ENCODE data around the gene OSM.
A peak's percentile ranks its signal among the peaks of the same experiment; 100 is the strongest.

Gene OSM

GRCh38 chr22:30224161-30224857 lies 42.3 kb downstream of the OSM start:
- H3K4me1 ChIP-seq (ENCODE audit: low read length) = peaks cover 42% of the 10 kb centered on the region
- H3K9me3 ChIP-seq (ENCODE audit: insufficient read depth, low read length) = no peaks in the 10 kb centered on the region
- H3K9ac ChIP-seq (ENCODE audit: low read length) = 0 out of 2 replicates have a peak overlapping the region, but pooled peaks have one; percentile 8
- H3K79me2 ChIP-seq (ENCODE audit: low read length) = no peaks in the 10 kb centered on the region
- no peak overlapping the region for H3K27ac ChIP-seq (ENCODE audit: low read length)
- H3K4me2 ChIP-seq (ENCODE audit: low read length) = peak overlapping the region; percentile 79
- no peaks in the 10 kb centered on the region for H3K36me3 ChIP-seq (replicated peaks; ENCODE audit: low read depth, low read length)
- H4K20me1 ChIP-seq (ENCODE audit: insufficient read depth, low read length) = no peaks in the 10 kb centered on the region
- TF ChIP-seq EZH2phosphoT487 (IDR thresholded peaks at IDR 0.05; ENCODE audit: low read depth) = no peak
- TF ChIP-seq CTCF (IDR thresholded peaks at IDR 0.05; ENCODE audit: low read depth, low read length) = peak; percentile 34; the same call in 1 of the 2 replicates
- peak overlapping the region; percentile 55 for H3K4me3 ChIP-seq (ENCODE audit: low read length)
- peaks cover 51% of the 10 kb centered on the region for H3K27me3 ChIP-seq (ENCODE audit: low read depth, low read length)
- no peak overlapping the region for H2AFZ ChIP-seq (ENCODE audit: low read depth, low read length)

DNA sequence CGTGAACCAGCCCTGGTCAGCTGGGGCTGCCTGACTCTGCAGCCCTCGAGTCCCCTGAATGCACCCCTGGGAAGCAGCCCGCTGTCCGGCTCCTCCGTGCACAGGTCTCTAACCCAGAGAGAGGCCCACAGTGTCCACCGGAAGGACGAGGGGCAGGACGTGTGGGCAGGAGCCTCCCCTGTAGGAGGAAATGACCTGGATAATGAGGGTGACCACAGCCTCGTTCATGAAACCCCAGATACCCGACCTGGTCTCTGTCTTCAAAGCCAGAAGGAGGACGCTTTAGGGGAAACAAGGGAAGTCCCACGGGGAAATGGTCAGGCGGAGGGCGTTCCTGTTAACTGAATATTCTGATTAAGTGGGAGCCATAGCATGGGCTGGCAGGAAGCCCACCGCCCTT lies 43.3 kb downstream of the OSM start:
- Histone ChIP-seq H3K36me3 (replicated peaks; ENCODE audit: low read depth, low read length) (no peaks in the 10 kb centered on the region), H2AFZ (ENCODE audit: low read depth, low read length) (no peak overlapping the region), H3K27ac (ENCODE audit: low read length) (no peak overlapping the region), H4K20me1 (ENCODE audit: insufficient read depth, low read length) (no peaks in the 10 kb centered on the region), H3K9me3 (ENCODE audit: insufficient read depth, low read length) (no peaks in the 10 kb centered on the region), H3K4me3 (ENCODE audit: low read length) (no peak overlapping the region), H3K27me3 (ENCODE audit: low read depth, low read length) (peaks cover 49% of the 10 kb centered on the region), H3K4me2 (ENCODE audit: low read length) (no peak overlapping the region), H3K9ac (ENCODE audit: low read length) (no peak overlapping the region), H3K79me2 (ENCODE audit: low read length) (no peaks in the 10 kb centered on the region), H3K4me1 (ENCODE audit: low read length) (peaks cover 42% of the 10 kb centered on the region)
- TF ChIP-seq CTCF (IDR thresholded peaks at IDR 0.05; ENCODE audit: low read depth, low read length) (no peak), EZH2phosphoT487 (IDR thresholded peaks at IDR 0.05; ENCODE audit: low read depth) (no peak)

GRCh38 chr22:30222321-30222720 lies 44.3 kb downstream of the OSM start:
- TF ChIP-seq EZH2phosphoT487 (IDR thresholded peaks at IDR 0.05; ENCODE audit: low read depth) (no peak), CTCF (IDR thresholded peaks at IDR 0.05; ENCODE audit: low read depth, low read length) (no peak)
- no peaks in the 10 kb centered on the region for H3K9me3 ChIP-seq (ENCODE audit: insufficient read depth, low read length)
- no peaks in the 10 kb centered on the region for H3K79me2 ChIP-seq (ENCODE audit: low read length)
- H3K36me3 ChIP-seq (replicated peaks; ENCODE audit: low read depth, low read length) = no peaks in the 10 kb centered on the region
- peaks cover 49% of the 10 kb centered on the region for H3K27me3 ChIP-seq (ENCODE audit: low read depth, low read length)
- no peaks in the 10 kb centered on the region for H4K20me1 ChIP-seq (ENCODE audit: insufficient read depth, low read length)
- H3K4me3 ChIP-seq (ENCODE audit: low read length) = no peak overlapping the region
- no peak overlapping the region for H3K9ac ChIP-seq (ENCODE audit: low read length)
- H2AFZ ChIP-seq (ENCODE audit: low read depth, low read length) = no peak overlapping the region
- no peak overlapping the region for H3K27ac ChIP-seq (ENCODE audit: low read length)
- H3K4me2 ChIP-seq (ENCODE audit: low read length) = no peak overlapping the region
- peaks cover 42% of the 10 kb centered on the region for H3K4me1 ChIP-seq (ENCODE audit: low read length)

GRCh38 chr22:30221121-30221992 lies 45.3 kb downstream of the OSM start:
- Histone ChIP-seq H3K36me3 (replicated peaks; ENCODE audit: low read depth, low read length) (no peaks in the 10 kb centered on the region), H3K4me1 (ENCODE audit: low read length) (peaks cover 42% of the 10 kb centered on the region), H3K27me3 (ENCODE audit: low read depth, low read length) (peaks cover 46% of the 10 kb centered on the region), H3K79me2 (ENCODE audit: low read length) (no peaks in the 10 kb centered on the region), H3K9ac (ENCODE audit: low read length) (peak overlapping the region; percentile 21; the same call in 1 of the 2 replicates), H3K27ac (ENCODE audit: low read length) (peak overlapping the region; percentile 6; the same call in 1 of the 2 replicates), H2AFZ (ENCODE audit: low read depth, low read length) (no peak overlapping the region), H4K20me1 (ENCODE audit: insufficient read depth, low read length) (no peaks in the 10 kb centered on the region), H3K9me3 (ENCODE audit: insufficient read depth, low read length) (no peaks in the 10 kb centered on the region), H3K4me3 (ENCODE audit: low read length) (peak overlapping the region; percentile 36; the same call in 1 of the 2 replicates), H3K4me2 (ENCODE audit: low read length) (peak overlapping the region; percentile 57)
- TF ChIP-seq EZH2phosphoT487 (IDR thresholded peaks at IDR 0.05; ENCODE audit: low read depth) (no peak), CTCF (IDR thresholded peaks at IDR 0.05; ENCODE audit: low read depth, low read length) (no peak)

Data from OCI-LY3 (cell line).